Kidney epithelial cell (primary cell): Measurements from ENCODE around the gene BOLA1. TPM values are rescaled to one million over a fixed set of nuclear protein-coding genes. Genes with fewer than 3 reads are reported as not detected.

Experiments used
- DNase-seq: peaks from one replicate; pipeline ENCODE4 v3.0.0-alpha.2; 2010; ENCODE audit warnings: low read depth
- H3K27me3 ChIP-seq: 2 replicates; pipeline ENCODE4 v1.6.0; 2011; ENCODE audit warnings: low read length; ENCODE audit not compliant: control insufficient read depth, insufficient read depth
- H3K36me3 ChIP-seq: 2 replicates; pipeline ENCODE4 v1.5.1; 2011; ENCODE audit warnings: low read length; ENCODE audit not compliant: control insufficient read depth, insufficient read depth
- H3K4me3 ChIP-seq: 2 replicates; pipeline ENCODE4 v1.5.1; 2011; ENCODE audit warnings: low read depth, mild to moderate bottlenecking, control low read depth, low read length
- CTCF ChIP-seq: IDR thresholded peaks from 2 replicates; pipeline ENCODE4 v1.5.1; 2011; ENCODE audit warnings: mild to moderate bottlenecking, moderate library complexity, low read length, control low read depth, inconsistent platforms; ENCODE audit not compliant: insufficient read depth, poor library complexity, severe bottlenecking
- total RNA-seq: library from RNA; depleted of rRNA; stranded (reverse); fragments of >200 nt; gene quantifications from 2 replicates; pipeline ENCODE4 v1.2.3, GENCODE V29; 2015

The BOLA1 gene
- total RNA-seq, 1 donor from 2014 or later = 17.7 TPM

- Histone ChIP-seq H3K27me3 (no peaks in the 10 kb centered on the region), H3K36me3 (no peaks in the 10 kb centered on the region), H3K4me3 (no peak overlapping the region)
- no peak for DNase-seq
- TF ChIP-seq CTCF = no peak
These were observed 16.2 kb downstream of the BOLA1 start for GRCh38 chr1:149915429-149916192.

- no peak for TF ChIP-seq CTCF
- H3K27me3 ChIP-seq = no peaks in the 10 kb centered on the region
- H3K4me3 ChIP-seq = peak overlapping the region; percentile 70
- H3K36me3 ChIP-seq = no peaks in the 10 kb centered on the region
- DNase-seq = no peak
These were observed 17.0 kb downstream of the BOLA1 start for GRCh38 chr1:149916193-149916897.

- TF ChIP-seq CTCF = no peak
- Histone ChIP-seq H3K4me3 (peak overlapping the region; percentile 70), H3K27me3 (no peaks in the 10 kb centered on the region), H3K36me3 (no peaks in the 10 kb centered on the region)
- DNase-seq = no peak
These were observed 17.5 kb downstream of the BOLA1 start for GRCh38 chr1:149916898-149917252.

GRCh38 chr1:149917571-149918144 is 18.3 kb downstream of the BOLA1 start, which contains the start of gene SV2A:
Gene SV2A (minus strand): TSS chr1:149917844. CDS start chr1:149913840, 4,004 bp downstream.
- no peak for TF ChIP-seq CTCF
- no peaks in the 10 kb centered on the region for H3K27me3 ChIP-seq

GRCh38 chr1:149923626-149924025 is 24.3 kb downstream of the BOLA1 start:
- H3K4me3 ChIP-seq = no peak overlapping the region
- no peak for TF ChIP-seq CTCF
- DNase-seq = no peak
- no peaks in the 10 kb centered on the region for H3K27me3 ChIP-seq
- no peaks in the 10 kb centered on the region for H3K36me3 ChIP-seq

More at GRCh38 chr1:149917571-149918144, 18.3 kb downstream of the BOLA1 start, which contains the start of gene SV2A:
- DNase-seq = no peak
- Histone ChIP-seq H3K4me3 (peak within 1 kb of the TSS; percentile 70), H3K36me3 (no peaks in the 10 kb centered on the region)
